Heart left ventricle (tissue), 16 donors: Measurements from ENCODE around the gene COL16A1. TPM values are rescaled to one million over a fixed set of nuclear protein-coding genes. Genes with fewer than 3 reads are reported as not detected.

ENCODE experiments used
- ATAC-seq, 4 donors: fragments of 200-7000 bp; cut with Tn5 transposase; one replicate each; pipeline ENCODE4 v1.9.1; 2020 to 2022; ENCODE audit warnings: moderate library complexity in 4 of 4, mild to moderate bottlenecking in 3 of 4, moderate number of reproducible peaks in 1 of 4
- DNase-seq, 5 donors: peaks; one replicate each; pipeline ENCODE4 v3.0.0-alpha.2; 2020
- H3K27ac ChIP-seq, 12 donors: fragments of 200-600 bp; sonication (generic) in 4 of 12; one replicate each; pipeline versions ENCODE4 v1.5.0 to v1.8.0; 2016 to 2022; ENCODE audit warnings: mild to moderate bottlenecking in 2 of 12
- H3K27me3 ChIP-seq, 9 donors: fragments of 200-600 bp; sonication (generic) in 2 of 9; one replicate each; pipeline versions ENCODE4 v1.5.1 to v1.8.0; 2016 to 2022; ENCODE audit warnings: mild to moderate bottlenecking in 3 of 9
- H3K36me3 ChIP-seq, 9 donors: fragments of 200-600 bp; sonication (generic) in 2 of 9; one replicate each; pipeline versions ENCODE4 v1.5.0 to v1.8.0; 2018 to 2022; ENCODE audit warnings: mild to moderate bottlenecking in 2 of 9
- H3K4me1 ChIP-seq, 12 donors: fragments of 200-600 bp; sonication (generic) in 4 of 12; one replicate each; pipeline versions ENCODE4 v1.5.0 to v1.8.0; 2016 to 2022; ENCODE audit warnings: mild to moderate bottlenecking in 3 of 12
- H3K4me3 ChIP-seq, 12 donors: fragments of 200-600 bp; sonication (generic) in 4 of 12; one replicate each; pipeline versions ENCODE4 v1.5.0 to v1.8.0; 2017 to 2022; ENCODE audit warnings: mild to moderate bottlenecking in 9 of 12, moderate library complexity in 4 of 12
- H3K9me3 ChIP-seq, 12 donors: fragments of 200-600 bp; sonication (generic) in 4 of 12; one replicate each; pipeline versions ENCODE4 v1.5.0 to v1.8.0; 2016 to 2022; ENCODE audit warnings: mild to moderate bottlenecking in 1 of 12
- POLR2A ChIP-seq, 2 donors: fragments of 450-650 bp; IDR thresholded peaks; one replicate each; pipeline ENCODE4 v1.6.1; 2017; ENCODE audit warnings: antibody characterized with exemption in 2 of 2, mild to moderate bottlenecking in 2 of 2, moderate library complexity in 2 of 2
- WGBS, 4 donors: extraction: QIAGEN DNeasy Blood & Tissue Kit in 2 of 4; methylation state at CpG; one replicate each; pipeline versions ENCODE4 v1.1.5 to v1.1.7; 2013 to 2018; 5-methylcytosine and 5-hydroxymethylcytosine counted together
- intact Hi-C, 10 donors: fragments of 100-400 bp; cut with DNase I; formaldehyde crosslinking; loops; one replicate each; pipeline versions ENCODE4 v1.11.1 to v1.14.2; 2022
- polyA plus RNA-seq, 2 donors: library from polyadenylated mRNA; stranded (reverse); fragments of 200-250 nt; gene quantifications; one replicate each; pipeline ENCODE4 v1.2.3, GENCODE V29; 2013
- total RNA-seq, 9 donors: library from RNA; depleted of rRNA in 2 of 9; stranded (reverse); fragments of >200 nt in 2 of 9; fragmentation: NEBNext Ultra II Directional in 3 of 9; extraction: Animal tissue kit (Norgen Biotek cat#: 25700) in 3 of 9; gene quantifications; one replicate each; pipeline versions ENCODE4 v1.1.0 to v1.2.4, GENCODE V29; 2016 to 2023
- TF ChIP-seq, protein P1 (sequence below), 12 donors: fragments of 200-600 bp; sonication (generic) in 4 of 12; IDR thresholded peaks; one replicate each; pipeline versions ENCODE4 v1.5.0 to v1.8.0; 2018 to 2022; ENCODE audit warnings: antibody characterized with exemption in 12 of 12, mild to moderate bottlenecking in 5 of 12
- donor health status: ischemic (EF 13 %, LVEDD 7.1; RV severe dilation, severe dysfunction).
- donor health status: healthy with polysubstance abuse.
- donor health status: DM: no; HTN: yes; CAD: no.
- donor health status: DM: no; HTN: no; CAD: no.
- donor health status: ischemic (EF 25% LVEDD 6.9; RV normal size, moderate dysfunction).
- donor health status: ischemic (EF 25% LVEDD 5.7; RV mildly dilated, moderate dysfunction).
- donor health status: healthy.
- donor health status: DM: yes; HTN: yes; CAD: no.
- donor health status: ischemic (EF 35%, LVEDD 5.7; RV mildly dilated, moderate dysfunction).
- donor health status: nonischemic (EF 11% LVEDD 7.7; RV severe dilation, severe dysfunction).
- donor health status: DM: yes; HTN: yes; CAD: no.
- donor health status: PGD.
- donor health status: ischemic (EF 29% LVEDD 5.4; RV normal size, mild dysfunction).
- donor health status: nonischemic (EF 23%, LVEDD 6.1; RV moderate dilation, normal function).

Gene COL16A1
- total and polyA plus RNA-seq, 11 donors: 7.5 to 24.1 (median 13.1) TPM

DNA sequence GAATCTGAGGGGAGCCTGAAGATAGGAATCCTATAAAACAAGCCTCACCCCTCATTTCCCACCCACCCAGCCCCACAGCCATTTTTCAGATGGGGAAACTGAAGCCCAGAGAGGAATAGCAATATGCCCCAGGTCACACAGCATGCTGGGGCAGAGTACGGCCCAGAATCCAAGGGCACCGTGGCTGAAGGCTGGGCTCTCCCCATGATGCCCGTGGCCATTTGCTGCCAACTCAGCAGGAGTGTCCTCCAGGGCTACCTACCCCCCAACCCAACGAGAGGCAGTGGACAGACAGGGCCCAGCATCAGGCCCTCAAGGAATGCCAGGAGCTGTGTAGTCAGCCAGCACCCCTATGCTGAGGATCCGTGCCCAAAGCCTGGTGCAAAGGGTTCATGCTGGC is 8.5 kb downstream of the COL16A1 start:
- TF ChIP-seq, protein P1, sequence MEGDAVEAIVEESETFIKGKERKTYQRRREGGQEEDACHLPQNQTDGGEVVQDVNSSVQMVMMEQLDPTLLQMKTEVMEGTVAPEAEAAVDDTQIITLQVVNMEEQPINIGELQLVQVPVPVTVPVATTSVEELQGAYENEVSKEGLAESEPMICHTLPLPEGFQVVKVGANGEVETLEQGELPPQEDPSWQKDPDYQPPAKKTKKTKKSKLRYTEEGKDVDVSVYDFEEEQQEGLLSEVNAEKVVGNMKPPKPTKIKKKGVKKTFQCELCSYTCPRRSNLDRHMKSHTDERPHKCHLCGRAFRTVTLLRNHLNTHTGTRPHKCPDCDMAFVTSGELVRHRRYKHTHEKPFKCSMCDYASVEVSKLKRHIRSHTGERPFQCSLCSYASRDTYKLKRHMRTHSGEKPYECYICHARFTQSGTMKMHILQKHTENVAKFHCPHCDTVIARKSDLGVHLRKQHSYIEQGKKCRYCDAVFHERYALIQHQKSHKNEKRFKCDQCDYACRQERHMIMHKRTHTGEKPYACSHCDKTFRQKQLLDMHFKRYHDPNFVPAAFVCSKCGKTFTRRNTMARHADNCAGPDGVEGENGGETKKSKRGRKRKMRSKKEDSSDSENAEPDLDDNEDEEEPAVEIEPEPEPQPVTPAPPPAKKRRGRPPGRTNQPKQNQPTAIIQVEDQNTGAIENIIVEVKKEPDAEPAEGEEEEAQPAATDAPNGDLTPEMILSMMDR (IDR thresholded peaks at IDR 0.05): no peak
- no peak for TF ChIP-seq POLR2A (IDR thresholded peaks at IDR 0.05)
- Histone ChIP-seq H3K9me3 (no peaks in the 10 kb centered on the region), H3K4me1 (peaks cover 0 to 19% (median 5%) of the 10 kb centered on the region in 12 donors), H3K27ac (peak overlapping the region in 1 of 12 donors; percentile 57), H3K36me3 (peaks cover 0 to 58% (median 3%) of the 10 kb centered on the region in 9 donors), H3K27me3 (no peaks in the 10 kb centered on the region), H3K4me3 (no peak overlapping the region)
- no peak for ATAC-seq
- intact Hi-C loops: no loop called here
- peak in 1 of 5 donors; percentile 31 for DNase-seq
- WGBS, 4 donors: 89 to 96% (median 94%) methylated on average over 3 to 5 of the region's 5 CpGs

DNA sequence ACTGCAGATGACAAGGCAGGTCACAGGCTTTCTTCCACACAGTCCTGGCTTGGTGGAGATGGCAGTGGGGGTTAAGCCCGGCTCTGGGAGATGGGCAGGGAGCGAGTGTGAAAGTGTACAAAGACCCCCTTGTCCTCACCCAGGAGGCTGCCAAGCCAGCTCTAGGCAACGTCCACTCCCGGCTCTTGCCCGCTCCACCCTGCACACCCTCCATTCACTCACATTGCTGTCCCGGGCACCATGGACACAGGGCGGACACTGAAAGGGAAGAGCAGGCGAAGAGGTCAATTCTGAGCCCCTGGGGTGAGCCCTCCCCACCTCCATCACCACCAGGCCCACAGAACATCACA is 8.9 kb downstream of the COL16A1 start:
- no peak overlapping the region for H3K4me3 ChIP-seq
- peaks cover 0 to 15% (median under 1%) of the 10 kb centered on the region in 12 donors for H3K4me1 ChIP-seq
- peak in 1 of 5 donors; percentile 44 for DNase-seq
- TF ChIP-seq, protein P1 (IDR thresholded peaks at IDR 0.05): no peak
- TF ChIP-seq POLR2A (IDR thresholded peaks at IDR 0.05): no peak
- intact Hi-C loops: no loop called here
- ATAC-seq: no peak
- H3K27ac ChIP-seq: peak overlapping the region in 1 of 12 donors; percentile 57
- H3K27me3 ChIP-seq: no peaks in the 10 kb centered on the region
- peaks cover 0 to 57% (median 3%) of the 10 kb centered on the region in 9 donors for H3K36me3 ChIP-seq
- no peaks in the 10 kb centered on the region for H3K9me3 ChIP-seq
- 80 to 93% (median 90%) methylated on average over 8 of the region's 8 CpGs for WGBS, 4 donors

DNA sequence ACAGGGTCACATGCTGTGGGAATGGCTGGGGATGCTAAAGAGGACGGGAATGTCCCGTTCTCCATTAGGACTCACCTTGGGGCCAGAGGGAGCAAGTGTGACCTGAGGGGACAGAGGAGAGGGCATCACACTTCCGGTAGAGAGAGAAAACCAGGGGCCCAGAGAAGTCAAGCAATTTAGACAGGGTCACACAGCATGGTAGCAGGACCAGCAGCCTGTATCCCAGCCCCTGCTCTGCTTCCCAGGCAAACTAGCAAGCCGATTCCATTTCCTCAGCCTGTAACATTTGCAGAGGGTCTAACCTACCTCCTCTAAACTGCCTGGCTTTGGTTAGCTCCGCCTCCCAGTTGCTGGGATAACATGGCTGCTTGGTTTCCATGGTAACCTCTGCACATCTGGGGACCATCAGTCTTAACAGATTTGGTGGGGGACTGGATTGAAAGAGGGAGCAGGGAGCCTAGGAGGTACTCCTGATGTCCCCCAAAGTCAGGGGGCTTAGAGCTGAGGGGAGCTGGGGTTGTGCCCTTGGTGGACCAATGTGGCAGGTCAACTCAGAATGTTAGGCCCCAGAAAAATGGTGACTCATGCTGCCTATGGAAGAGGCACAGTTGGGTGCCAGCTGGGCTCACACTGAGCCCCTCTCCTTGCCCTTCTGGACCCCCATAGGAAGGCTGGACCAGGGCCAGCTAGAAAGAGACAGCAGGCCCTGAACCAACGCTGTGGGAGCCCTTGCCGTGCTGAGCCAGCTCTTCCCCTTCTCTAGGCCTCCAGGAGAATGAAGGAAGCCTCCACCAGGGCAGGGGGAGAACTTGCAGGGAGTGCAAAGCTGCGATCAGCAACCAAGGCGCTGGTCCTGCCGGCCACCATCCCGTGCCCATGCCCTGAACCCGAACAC is 9.5 kb downstream of the COL16A1 start:
- intact Hi-C loops: no loop called here
- H3K27ac ChIP-seq: peak overlapping the region in 1 of 12 donors; percentile 57

DNA sequence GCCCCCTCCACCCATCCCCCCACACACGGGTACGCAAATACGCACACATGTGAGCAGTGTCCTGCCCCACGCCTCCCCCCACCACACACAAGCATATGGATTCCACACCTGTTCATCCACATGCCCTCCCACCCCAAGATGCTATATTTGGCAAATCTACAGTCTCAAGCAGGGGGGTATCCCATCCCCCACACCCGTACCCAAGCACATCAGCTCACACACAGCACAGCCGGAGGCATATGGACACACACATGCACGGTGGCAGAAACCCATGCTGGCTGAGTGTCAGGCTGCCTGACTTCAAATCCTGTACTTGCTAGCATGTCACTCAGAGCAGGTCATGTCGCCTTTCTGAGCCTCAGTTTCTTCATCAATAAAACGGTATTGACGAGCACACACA is 10.6 kb downstream of the COL16A1 start:
- peaks cover 0 to 58% (median 3%) of the 10 kb centered on the region in 9 donors for H3K36me3 ChIP-seq
- 85 to 87% (median 85%) methylated on average over 10 of the region's 10 CpGs for WGBS, 4 donors
- intact Hi-C loops: no loop called here
- peaks cover 0 to 10% (median 0%) of the 10 kb centered on the region in 12 donors for H3K4me1 ChIP-seq
- no peaks in the 10 kb centered on the region for H3K9me3 ChIP-seq
- no peaks in the 10 kb centered on the region for H3K27me3 ChIP-seq
- ATAC-seq (no peak), DNase-seq (no peak)
- no peak overlapping the region for H3K27ac ChIP-seq
- TF ChIP-seq, protein P1 (IDR thresholded peaks at IDR 0.05): no peak
- no peak overlapping the region for H3K4me3 ChIP-seq

More for the DNA sequence above, 9.5 kb downstream of the COL16A1 start:
- WGBS, 4 donors: 86 to 89% (median 88%) methylated on average over 12 of the region's 12 CpGs
- Histone ChIP-seq H3K27me3 (no peaks in the 10 kb centered on the region), H3K9me3 (no peaks in the 10 kb centered on the region), H3K4me1 (peaks cover 0 to 10% (median 0%) of the 10 kb centered on the region in 12 donors), H3K36me3 (peaks cover 0 to 55% (median 3%) of the 10 kb centered on the region in 9 donors), H3K4me3 (no peak overlapping the region)
- ATAC-seq (no peak), DNase-seq (no peak)
- TF ChIP-seq, protein P1 (IDR thresholded peaks at IDR 0.05): no peak
- TF ChIP-seq POLR2A (IDR thresholded peaks at IDR 0.05): no peak
